NB4 (cell line): Measurements from ENCODE around the gene LRRC28.
A peak's percentile ranks its signal among the peaks of the same experiment; 100 is the strongest.

ENCODE experiments used
- DNase-seq: peaks from one replicate; pipeline ENCODE4 v3.0.0; 2010; ENCODE audit warnings: low read depth
- H3K4me3 ChIP-seq: one replicate; pipeline ENCODE4 v1.5.1; 2011; ENCODE audit warnings: mild to moderate bottlenecking, low read depth, low read length, moderate library complexity
- MYC ChIP-seq: IDR thresholded peaks from 2 replicates; pipeline ENCODE4 v1.6.1; 2011; ENCODE audit warnings: low read depth, low read length
- POLR2A ChIP-seq: IDR thresholded peaks from 2 replicates; pipeline ENCODE4 v1.6.1; 2011; ENCODE audit warnings: mild to moderate bottlenecking; ENCODE audit not compliant: insufficient read length; ENCODE audit errors: extremely low read depth
- TF ChIP-seq, protein P1 (sequence below): IDR thresholded peaks from one replicate; pipeline ENCODE4 v1.5.1; 2012; ENCODE audit warnings: low read depth, low read length
- TF ChIP-seq, protein P2 (sequence below): IDR thresholded peaks from 2 replicates; pipeline ENCODE4 v1.6.1; 2011; ENCODE audit warnings: low read depth, low read length

Gene LRRC28

GRCh38 chr15:99343881-99344551 lies 92.7 kb downstream of the LRRC28 start:
- DNase-seq, result peak; percentile 42
- H3K4me3 ChIP-seq, result no peak overlapping the region
- TF ChIP-seq MYC, result no peak
- TF ChIP-seq, protein P1, sequence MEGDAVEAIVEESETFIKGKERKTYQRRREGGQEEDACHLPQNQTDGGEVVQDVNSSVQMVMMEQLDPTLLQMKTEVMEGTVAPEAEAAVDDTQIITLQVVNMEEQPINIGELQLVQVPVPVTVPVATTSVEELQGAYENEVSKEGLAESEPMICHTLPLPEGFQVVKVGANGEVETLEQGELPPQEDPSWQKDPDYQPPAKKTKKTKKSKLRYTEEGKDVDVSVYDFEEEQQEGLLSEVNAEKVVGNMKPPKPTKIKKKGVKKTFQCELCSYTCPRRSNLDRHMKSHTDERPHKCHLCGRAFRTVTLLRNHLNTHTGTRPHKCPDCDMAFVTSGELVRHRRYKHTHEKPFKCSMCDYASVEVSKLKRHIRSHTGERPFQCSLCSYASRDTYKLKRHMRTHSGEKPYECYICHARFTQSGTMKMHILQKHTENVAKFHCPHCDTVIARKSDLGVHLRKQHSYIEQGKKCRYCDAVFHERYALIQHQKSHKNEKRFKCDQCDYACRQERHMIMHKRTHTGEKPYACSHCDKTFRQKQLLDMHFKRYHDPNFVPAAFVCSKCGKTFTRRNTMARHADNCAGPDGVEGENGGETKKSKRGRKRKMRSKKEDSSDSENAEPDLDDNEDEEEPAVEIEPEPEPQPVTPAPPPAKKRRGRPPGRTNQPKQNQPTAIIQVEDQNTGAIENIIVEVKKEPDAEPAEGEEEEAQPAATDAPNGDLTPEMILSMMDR, result peak; percentile 53
- TF ChIP-seq, protein P2, sequence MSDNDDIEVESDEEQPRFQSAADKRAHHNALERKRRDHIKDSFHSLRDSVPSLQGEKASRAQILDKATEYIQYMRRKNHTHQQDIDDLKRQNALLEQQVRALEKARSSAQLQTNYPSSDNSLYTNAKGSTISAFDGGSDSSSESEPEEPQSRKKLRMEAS, result no peak

DNA sequence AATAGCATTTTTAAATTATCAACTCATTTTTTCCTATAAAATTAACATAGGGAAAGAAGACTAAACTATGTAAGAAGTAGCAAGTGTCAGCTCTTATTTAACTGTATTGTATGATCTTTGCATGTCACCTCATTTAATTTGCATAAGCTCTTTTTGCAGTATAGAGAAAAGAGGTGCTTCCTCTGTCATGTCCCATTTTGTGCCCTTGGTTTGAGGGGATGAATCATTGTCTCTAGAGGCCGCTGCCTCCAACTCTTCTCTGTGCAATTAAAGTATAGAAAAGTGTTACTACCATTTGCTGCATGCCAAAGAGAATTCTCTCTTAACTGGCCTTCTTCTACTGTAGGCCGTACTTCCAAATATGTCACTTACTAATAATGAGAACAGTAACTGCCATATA lies 93.4 kb downstream of the LRRC28 start:
- TF ChIP-seq, protein P1, result no peak
- TF ChIP-seq POLR2A (no peak), MYC (no peak)
- TF ChIP-seq, protein P2, result no peak
- DNase-seq, result peak; percentile 51
- H3K4me3 ChIP-seq, result no peak overlapping the region

DNA sequence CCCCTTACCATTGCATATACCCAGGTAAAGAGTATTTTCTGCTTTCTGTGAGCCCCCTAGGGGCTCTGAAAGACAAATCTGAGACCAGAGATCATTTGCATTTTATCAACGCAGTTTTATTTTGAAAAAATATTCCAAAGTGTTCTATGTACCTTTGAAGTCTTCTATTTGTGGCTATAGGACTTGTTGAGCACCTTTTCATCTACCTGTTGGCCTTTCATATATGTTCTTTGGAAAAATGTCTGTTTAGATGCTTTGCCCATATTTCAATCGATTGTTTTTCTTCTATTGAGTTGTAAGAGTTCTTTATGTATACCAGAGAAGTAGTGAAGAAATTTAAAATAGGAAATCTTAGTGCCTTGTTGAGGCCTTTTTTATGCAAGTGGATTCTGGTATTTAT lies 94.0 kb downstream of the LRRC28 start:
- TF ChIP-seq MYC (no peak), POLR2A (no peak)
- TF ChIP-seq, protein P1, result no peak
- TF ChIP-seq, protein P2, result no peak
- no peak for DNase-seq
- H3K4me3 ChIP-seq, result no peak overlapping the region

DNA sequence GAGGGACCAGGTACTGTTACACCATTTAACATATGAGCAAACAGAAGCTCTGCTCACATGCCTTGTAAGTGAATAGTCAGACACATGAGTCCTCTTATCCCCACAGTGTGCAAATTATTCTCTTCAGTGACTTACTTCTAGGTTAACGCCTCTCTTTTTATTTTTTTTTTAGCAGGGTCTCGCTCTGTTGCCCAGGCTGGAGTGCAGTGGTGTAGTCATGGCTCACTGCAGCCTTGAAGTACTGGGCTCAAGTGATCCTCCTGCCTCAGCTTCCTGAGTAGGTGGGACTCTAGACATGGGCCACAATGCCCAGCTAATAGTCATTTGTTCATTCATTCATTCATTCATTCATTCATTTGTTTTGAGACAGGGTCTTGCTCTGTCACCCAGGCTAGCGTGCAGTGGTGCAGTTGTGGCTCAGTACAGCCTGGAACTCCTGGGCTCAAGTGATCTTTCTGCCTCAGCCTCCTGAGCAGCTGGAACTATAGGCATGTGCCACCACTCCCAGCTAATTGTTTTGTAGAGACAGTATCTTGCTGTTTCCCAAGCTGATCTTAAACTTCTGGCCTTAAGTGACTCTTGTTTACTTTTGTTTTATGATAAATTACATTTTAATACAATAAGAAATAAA lies 94.7 kb downstream of the LRRC28 start:
- TF ChIP-seq POLR2A, result no peak
- no peak for TF ChIP-seq MYC
- TF ChIP-seq, protein P2, result no peak

GRCh38 chr15:99347574-99347973 lies 96.3 kb downstream of the LRRC28 start:
- no peak for DNase-seq
- no peak overlapping the region for H3K4me3 ChIP-seq
- TF ChIP-seq MYC, result no peak
- TF ChIP-seq, protein P2, result no peak
- TF ChIP-seq POLR2A, result no peak
- TF ChIP-seq, protein P1, result no peak

More for the DNA sequence above, 94.7 kb downstream of the LRRC28 start:
- no peak for DNase-seq
- no peak overlapping the region for H3K4me3 ChIP-seq

- no peak for DNase-seq
Observed at GRCh38 chr15:99348412-99348811, 97.1 kb downstream of the LRRC28 start.

More at GRCh38 chr15:99348412-99348811, 97.1 kb downstream of the LRRC28 start:
- no peak overlapping the region for H3K4me3 ChIP-seq
- TF ChIP-seq, protein P2, result no peak
- TF ChIP-seq POLR2A (no peak), MYC (no peak)
- TF ChIP-seq, protein P1, result no peak
